Activated CD4-positive, CD25-positive, alpha-beta regulatory T cell (primary cell): Measurements from ENCODE around the gene RGMA.
"Not testable (repeated sequence)": the region's sequence is repeated elsewhere in the genome, so short reads cannot be mapped to it uniquely, and the experiment has no call there.

Experiments used
- DNase-seq, 4 experiments: peaks; one replicate each; lab custom pipeline; 2025; lab: John Stamatoyannopoulos, UW

The RGMA gene

GRCh38 chr15:93066834-93067648, 22.0 kb downstream of the RGMA start:
- no peak for DNase-seq

DNA sequence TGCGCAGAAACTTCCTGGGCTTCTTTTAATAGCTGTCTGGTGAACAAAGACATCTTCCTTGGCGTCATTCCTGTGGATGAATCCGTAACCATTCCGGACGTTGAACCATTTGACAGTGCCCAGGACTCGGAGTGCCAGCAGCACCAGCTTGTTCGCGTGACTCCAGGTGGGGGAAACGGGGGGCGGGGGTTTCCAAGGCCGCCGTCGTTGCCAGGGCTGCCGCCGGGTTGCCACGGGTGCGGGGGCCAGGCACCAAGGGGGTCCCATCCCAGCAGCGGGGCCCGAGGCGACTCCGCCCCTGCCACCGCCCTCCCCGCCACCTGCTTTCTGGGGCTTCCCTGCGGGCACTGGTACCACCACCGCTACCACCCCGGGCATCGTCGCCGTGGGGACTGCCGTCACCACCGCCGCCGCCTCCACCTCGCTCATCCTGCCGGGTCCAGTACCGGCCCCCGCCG, 22.8 kb downstream of the RGMA start:
- no peak for DNase-seq

- no peak for DNase-seq
These were observed 23.4 kb downstream of the RGMA start for GRCh38 chr15:93065641-93066045.

- DNase-seq = no peak
These were observed 25.0 kb downstream of the RGMA start for GRCh38 chr15:93063796-93064690.

- no peak for DNase-seq
These were observed 25.7 kb downstream of the RGMA start for GRCh38 chr15:93063262-93063671.

DNA sequence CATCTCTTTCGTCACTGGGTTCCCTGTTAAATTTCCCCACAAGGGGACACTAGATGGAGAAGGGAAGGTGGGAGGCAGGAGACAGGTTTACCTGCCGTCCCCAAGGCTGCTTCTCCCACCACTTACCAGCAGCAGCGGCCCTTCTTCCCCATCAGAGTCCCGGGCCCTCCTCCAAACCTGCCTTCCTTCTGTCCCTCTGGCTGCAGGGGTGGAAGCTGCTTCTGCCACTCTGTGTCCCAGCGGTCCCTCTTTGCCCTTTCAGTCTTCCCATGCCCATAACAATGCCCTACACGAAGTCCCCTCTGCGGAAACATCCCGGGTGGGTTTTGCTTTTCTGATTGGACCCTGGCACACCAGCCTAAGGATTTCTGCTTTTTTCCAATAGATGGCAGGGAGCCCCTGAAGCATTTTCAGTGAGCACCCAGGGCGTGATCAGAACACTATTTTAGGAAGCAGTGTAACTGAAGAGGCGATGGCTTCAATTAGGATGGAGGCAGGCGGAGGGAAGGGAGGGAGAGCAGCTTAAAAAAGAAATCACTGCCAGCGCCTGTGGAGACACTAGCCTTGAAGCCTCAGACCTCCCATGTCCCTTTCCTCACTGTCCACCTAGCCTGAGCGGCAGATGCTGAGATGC, 26.3 kb downstream of the RGMA start:
- DNase-seq = not testable (repeated sequence)

- DNase-seq = no peak
These were observed 28.4 kb downstream of the RGMA start for GRCh38 chr15:93060336-93061248.

- DNase-seq = no peak
These were observed 29.6 kb downstream of the RGMA start for GRCh38 chr15:93059442-93059841.

DNA sequence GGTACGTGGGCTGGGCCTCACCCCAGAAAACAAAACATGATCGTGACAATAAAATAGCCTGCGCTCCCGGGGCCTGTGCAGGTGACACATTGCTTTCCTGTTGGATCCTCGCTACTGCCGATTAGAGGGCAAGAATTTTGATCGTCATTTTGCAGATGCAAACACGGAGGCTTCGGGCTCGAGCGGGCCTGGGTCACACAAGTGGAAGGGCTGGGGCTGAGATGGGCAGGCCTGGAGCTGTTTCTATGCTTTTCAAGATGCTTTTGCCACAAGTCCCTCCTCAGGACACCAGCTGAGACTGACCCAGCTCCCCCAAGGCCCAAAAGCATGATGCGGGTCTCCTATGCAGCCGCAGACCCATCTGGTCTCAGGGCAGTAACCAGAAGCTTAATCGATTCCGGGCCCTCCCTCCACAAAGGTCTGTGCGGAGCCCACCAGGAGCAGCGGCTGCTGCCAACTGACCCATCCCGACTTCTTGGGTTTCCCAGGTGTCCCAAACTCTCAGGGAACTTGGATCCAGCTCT, 30.0 kb downstream of the RGMA start:
- DNase-seq = no peak

GRCh38 chr15:93058128-93058527, 30.9 kb downstream of the RGMA start:
- no peak for DNase-seq

GRCh38 chr15:93057618-93058017, 31.4 kb downstream of the RGMA start:
- no peak for DNase-seq

DNA sequence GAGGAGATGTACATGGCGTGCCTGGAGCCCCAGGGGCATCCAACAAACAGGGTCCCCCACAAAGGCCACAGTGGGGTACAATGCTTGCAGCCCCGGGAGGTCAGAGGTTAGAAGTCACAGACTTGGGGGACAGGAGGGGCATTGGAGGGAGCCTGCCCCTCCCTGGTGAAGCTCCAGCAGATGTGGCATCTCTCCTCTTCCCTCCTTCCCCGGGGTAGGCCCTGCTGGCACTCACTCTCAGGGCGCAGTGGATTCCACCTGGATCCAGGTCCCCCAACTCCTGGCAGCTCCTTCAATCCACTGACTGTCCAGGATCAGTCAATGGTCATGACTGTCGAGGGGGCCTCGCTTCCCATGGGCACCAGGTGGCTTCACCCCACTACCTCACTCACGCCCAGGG, 32.2 kb downstream of the RGMA start:
- DNase-seq = no peak

GRCh38 chr15:93055211-93055610, 33.8 kb downstream of the RGMA start:
- no peak for DNase-seq

GRCh38 chr15:93052090-93052879, 36.7 kb downstream of the RGMA start:
- no peak for DNase-seq

DNA sequence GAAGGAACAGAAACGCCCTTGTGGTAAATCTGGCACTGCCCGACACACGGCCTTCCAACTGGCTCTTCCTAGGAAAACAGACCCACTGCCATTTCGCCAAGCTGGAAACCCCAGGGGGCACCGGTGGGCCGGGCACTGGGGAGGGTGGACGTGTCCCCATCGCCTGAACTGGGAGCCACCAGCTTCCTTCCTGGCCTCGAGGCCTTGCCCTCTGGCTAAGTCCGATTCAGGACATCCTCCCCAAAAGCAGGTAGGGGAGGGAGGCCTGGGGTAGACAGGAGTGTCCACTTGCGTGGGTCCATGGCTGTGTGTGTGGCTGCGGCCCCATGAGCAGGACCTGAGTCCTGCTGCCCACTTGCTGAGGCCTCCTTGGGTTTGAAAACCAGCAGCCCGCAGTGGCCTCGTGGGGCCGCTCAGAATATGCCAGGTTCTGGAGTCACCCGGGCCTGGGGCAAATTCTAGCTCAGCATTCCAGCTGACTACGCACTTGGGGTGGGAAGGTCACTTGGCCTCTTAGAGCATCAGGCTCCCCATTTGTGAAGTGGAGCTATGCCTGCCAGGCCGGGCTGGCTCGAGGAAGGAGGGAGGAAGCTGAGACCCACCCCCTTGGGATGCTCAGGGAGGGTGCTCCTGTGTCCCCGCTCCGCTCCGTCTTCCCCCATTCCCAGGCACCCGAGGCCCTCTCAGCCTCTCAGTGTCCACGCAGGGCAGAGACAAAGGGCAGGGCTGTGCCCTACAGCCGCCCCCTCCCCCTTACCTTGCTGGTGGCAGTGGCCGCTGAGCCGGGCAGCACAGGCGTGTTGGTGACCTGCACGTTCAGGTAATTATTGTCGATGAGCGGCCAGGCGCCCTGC, 37.5 kb downstream of the RGMA start:
- DNase-seq = no peak

DNA sequence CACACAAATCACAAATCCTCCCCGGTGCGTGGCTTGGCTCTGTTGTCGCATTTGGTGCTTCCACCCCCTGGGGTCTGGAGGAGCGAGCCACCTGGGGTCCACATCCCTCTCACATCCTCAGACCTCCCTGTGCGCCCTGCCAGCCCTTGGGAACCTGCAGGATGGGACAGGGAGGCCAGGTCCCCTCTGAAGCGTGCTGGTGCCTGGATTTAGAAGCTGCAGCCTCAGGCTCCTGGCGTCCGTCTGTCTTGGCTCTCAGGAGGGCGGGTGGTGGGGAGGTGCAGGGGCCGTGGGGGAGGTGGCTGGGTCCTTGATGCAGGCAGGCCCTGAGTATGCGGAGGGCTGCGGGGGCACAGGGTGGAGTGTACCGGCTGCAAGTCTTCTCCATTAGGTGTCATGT, 38.4 kb downstream of the RGMA start:
- no peak for DNase-seq

DNA sequence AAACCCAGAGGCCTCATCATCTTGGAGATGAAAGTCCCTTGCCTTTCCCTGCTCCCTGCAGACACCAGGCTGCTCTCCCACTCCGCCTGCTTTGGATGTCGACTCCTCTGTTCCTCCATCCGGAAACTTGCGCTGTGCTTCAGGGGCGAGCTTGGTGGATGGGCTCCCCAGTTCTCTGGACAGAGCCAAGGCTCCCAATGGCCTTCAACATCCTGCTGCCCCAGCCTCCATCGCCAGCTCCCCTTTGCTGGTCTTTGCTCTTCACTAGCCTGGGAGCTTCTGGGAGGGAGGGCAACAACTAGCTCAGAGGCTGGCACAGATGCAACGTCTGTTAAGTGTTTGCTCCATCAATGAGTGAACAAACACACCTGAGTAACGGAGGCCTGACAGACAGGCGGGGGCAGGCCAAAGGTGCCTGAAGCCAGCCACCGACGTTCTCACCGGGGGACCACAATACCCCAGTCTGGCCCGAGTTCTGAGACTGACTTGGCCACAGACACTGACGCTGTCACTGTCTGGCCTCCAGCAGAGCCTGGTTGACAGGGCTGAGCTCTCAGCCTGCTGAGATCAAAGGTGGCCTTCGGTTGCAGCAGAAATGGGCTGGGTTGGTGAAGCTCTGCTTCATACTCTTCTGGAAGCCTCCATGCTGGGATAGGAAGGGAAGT, 39.0 kb downstream of the RGMA start:
- DNase-seq = no peak

GRCh38 chr15:93049233-93049632, 39.8 kb downstream of the RGMA start:
- no peak for DNase-seq

DNA sequence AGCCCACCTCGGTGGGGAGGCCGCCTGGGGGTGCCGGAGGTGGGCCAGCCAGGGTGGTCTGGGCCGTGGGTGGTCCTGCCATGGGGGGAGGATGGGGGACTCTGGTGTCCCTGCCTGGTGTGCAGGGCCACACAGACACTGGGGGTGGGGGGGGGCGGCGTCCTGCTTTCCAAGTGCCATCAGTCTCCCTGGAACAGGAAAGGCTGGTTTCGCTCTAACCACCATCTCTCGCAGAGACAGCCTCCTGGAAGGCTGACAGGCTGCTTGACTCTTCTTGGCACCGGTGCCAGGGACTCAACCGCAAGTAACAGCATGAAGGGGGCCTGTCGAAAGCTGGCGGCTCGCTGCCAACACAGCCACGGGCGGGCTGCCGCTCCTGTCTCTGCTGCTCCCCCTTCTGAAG, 40.3 kb downstream of the RGMA start:
- DNase-seq = no peak
